HG03558 (cell line): ENCODE results near the gene GIGYF2.
A peak's percentile ranks its signal among the peaks of the same experiment; 100 is the strongest.
"Not testable (repeated sequence)": the region's sequence is repeated elsewhere in the genome, so short reads cannot be mapped to it uniquely, and the experiment has no call there.

Source experiments
- ATAC-seq: cut with Tn5 transposase; IDR thresholded peaks from one replicate; pipeline ENCODE4 v1.9.1; 2021; ENCODE audit warnings: moderate number of reproducible peaks; ENCODE audit not compliant: unreplicated experiment; ENCODE audit errors: extremely low read depth

The GIGYF2 gene

GRCh38 chr2:232697059-232697806 lies at the start of gene GIGYF2:
GIGYF2 (plus strand) TSS chr2:232697331; CDS start chr2:232735198, 37,867 bp downstream.
- peak; percentile 49 for ATAC-seq

GRCh38 chr2:232649033-232649432 lies 48.1 kb upstream of the GIGYF2 start:
- no peak for ATAC-seq

- ATAC-seq: no peak
These were observed 44.7 kb upstream of the GIGYF2 start for GRCh38 chr2:232652505-232652851.

- ATAC-seq: no peak
These were observed 43.7 kb upstream of the GIGYF2 start for GRCh38 chr2:232653441-232653840.

- ATAC-seq: no peak
These were observed 41.7 kb upstream of the GIGYF2 start for GRCh38 chr2:232655392-232655791.

- no peak for ATAC-seq
These were observed 38.8 kb upstream of the GIGYF2 start for GRCh38 chr2:232658217-232658785.

- ATAC-seq: no peak
These were observed 37.8 kb upstream of the GIGYF2 start for GRCh38 chr2:232659359-232659758.

- no peak for ATAC-seq
These were observed 34.5 kb upstream of the GIGYF2 start for GRCh38 chr2:232662486-232663260.

GRCh38 chr2:232666051-232666805 lies 30.9 kb upstream of the GIGYF2 start:
- no peak for ATAC-seq

GRCh38 chr2:232667989-232668583 lies 29.0 kb upstream of the GIGYF2 start:
- no peak for ATAC-seq

GRCh38 chr2:232668805-232669444 lies 28.2 kb upstream of the GIGYF2 start:
- no peak for ATAC-seq

GRCh38 chr2:232672588-232672987 lies 24.5 kb upstream of the GIGYF2 start:
- ATAC-seq: no peak

- ATAC-seq: no peak
These were observed 22.6 kb upstream of the GIGYF2 start for GRCh38 chr2:232674491-232674890.

- ATAC-seq: no peak
These were observed 21.8 kb upstream of the GIGYF2 start for GRCh38 chr2:232675381-232675780.

GRCh38 chr2:232680006-232680405 lies 17.1 kb upstream of the GIGYF2 start:
- no peak for ATAC-seq

GRCh38 chr2:232681527-232681926 lies 15.6 kb upstream of the GIGYF2 start:
- ATAC-seq: no peak

- no peak for ATAC-seq
These were observed 13.8 kb upstream of the GIGYF2 start for GRCh38 chr2:232683368-232683767.

GRCh38 chr2:232685391-232685790 lies 11.7 kb upstream of the GIGYF2 start:
- not testable (repeated sequence) for ATAC-seq

GRCh38 chr2:232687382-232688160 lies 9.6 kb upstream of the GIGYF2 start:
- no peak for ATAC-seq
